ENCODE data around the gene RPS6KC1. TPM values are rescaled to one million over a fixed set of nuclear protein-coding genes. Genes with fewer than 3 reads are reported as not detected.
"Not testable (repeated sequence)": the region's sequence is repeated elsewhere in the genome, so short reads cannot be mapped to it uniquely, and the experiment has no call there.

The RPS6KC1 gene
- polyA plus RNA-seq, 4 donors, result 5.7 to 11.1 (median 5.8) TPM

DNA sequence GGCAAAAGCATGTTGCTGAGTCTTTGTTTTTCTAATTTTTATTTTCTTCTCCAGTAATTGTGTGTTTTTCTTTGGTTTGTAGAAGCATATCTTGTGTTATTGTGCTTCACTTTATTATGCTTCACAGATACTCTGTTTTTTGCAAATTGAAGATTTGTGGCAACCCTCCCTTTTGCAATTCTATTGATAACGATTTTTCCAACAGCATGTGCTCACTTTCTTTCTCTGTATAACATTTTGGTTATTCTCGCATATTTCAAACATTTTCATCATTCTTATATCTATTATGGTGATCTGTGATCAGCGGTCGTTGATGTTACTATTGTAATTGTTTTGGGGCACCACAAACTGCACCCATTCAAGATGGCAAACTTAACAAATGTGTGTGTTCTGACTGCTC lies 31.6 kb upstream of the RPS6KC1 start:
- 90 to 91% (median 90%) methylated on average over 4 of the region's 4 CpGs for WGBS, 3 donors
- Histone ChIP-seq H3K27me3 (ENCODE audit: control insufficient read depth in 3 of 3, insufficient read depth in 3 of 3, low read length in 3 of 3) (no peaks in the 10 kb centered on the region), H3K27ac (ENCODE audit: low read depth in 1 of 3, low read length in 2 of 3) (no peak overlapping the region), H3K9me3 (ENCODE audit: control insufficient read depth in 2 of 2, insufficient read depth in 1 of 2, low read depth in 1 of 2, low read length in 1 of 2) (no peaks in the 10 kb centered on the region), H3K4me3 (ENCODE audit: low read depth in 1 of 3, low read length in 3 of 3) (no peak overlapping the region), H3K4me1 (ENCODE audit: control insufficient read depth in 3 of 3, insufficient read depth in 2 of 3, low read depth in 1 of 3, low read length in 2 of 3) (peaks cover 0 to 3% (median 0%) of the 10 kb centered on the region in 3 donors), H3K36me3 (ENCODE audit: control insufficient read depth in 3 of 3, insufficient read depth in 2 of 3, low read depth in 1 of 3, low read length in 3 of 3) (no peaks in the 10 kb centered on the region)
- DNase-seq (no peak), FAIRE-seq (no peak)

- FAIRE-seq (no peak), DNase-seq (no peak)
- 97 to 100% (median 100%) methylated on average over 3 of the region's 3 CpGs for WGBS, 3 donors
- Histone ChIP-seq H3K27ac (ENCODE audit: low read depth in 1 of 3, low read length in 2 of 3) (no peak overlapping the region), H3K36me3 (ENCODE audit: control insufficient read depth in 3 of 3, insufficient read depth in 2 of 3, low read depth in 1 of 3, low read length in 3 of 3) (no peaks in the 10 kb centered on the region), H3K4me3 (ENCODE audit: low read depth in 1 of 3, low read length in 3 of 3) (no peak overlapping the region), H3K4me1 (ENCODE audit: control insufficient read depth in 3 of 3, insufficient read depth in 2 of 3, low read depth in 1 of 3, low read length in 2 of 3) (no peaks in the 10 kb centered on the region), H3K27me3 (ENCODE audit: control insufficient read depth in 3 of 3, insufficient read depth in 3 of 3, low read length in 3 of 3) (no peaks in the 10 kb centered on the region), H3K9me3 (ENCODE audit: control insufficient read depth in 2 of 2, insufficient read depth in 1 of 2, low read depth in 1 of 2, low read length in 1 of 2) (no peaks in the 10 kb centered on the region)
Observed at GRCh38 chr1:213020016-213020415, 31.0 kb upstream of the RPS6KC1 start.

GRCh38 chr1:213027024-213027423 lies 24.0 kb upstream of the RPS6KC1 start:
- not testable (repeated sequence) for H3K4me1 ChIP-seq (ENCODE audit: control insufficient read depth in 3 of 3, insufficient read depth in 2 of 3, low read depth in 1 of 3, low read length in 2 of 3); H3K27me3 ChIP-seq (ENCODE audit: control insufficient read depth in 3 of 3, insufficient read depth in 3 of 3, low read length in 3 of 3); DNase-seq; FAIRE-seq; H3K9me3 ChIP-seq (ENCODE audit: control insufficient read depth in 2 of 2, insufficient read depth in 1 of 2, low read depth in 1 of 2, low read length in 1 of 2); H3K4me3 ChIP-seq (ENCODE audit: low read depth in 1 of 3, low read length in 3 of 3); H3K27ac ChIP-seq (ENCODE audit: low read depth in 1 of 3, low read length in 2 of 3); H3K36me3 ChIP-seq (ENCODE audit: control insufficient read depth in 3 of 3, insufficient read depth in 2 of 3, low read depth in 1 of 3, low read length in 3 of 3)
- WGBS, 3 donors, result 82 to 88% (median 84%) methylated on average over 3 of the region's 3 CpGs

DNA sequence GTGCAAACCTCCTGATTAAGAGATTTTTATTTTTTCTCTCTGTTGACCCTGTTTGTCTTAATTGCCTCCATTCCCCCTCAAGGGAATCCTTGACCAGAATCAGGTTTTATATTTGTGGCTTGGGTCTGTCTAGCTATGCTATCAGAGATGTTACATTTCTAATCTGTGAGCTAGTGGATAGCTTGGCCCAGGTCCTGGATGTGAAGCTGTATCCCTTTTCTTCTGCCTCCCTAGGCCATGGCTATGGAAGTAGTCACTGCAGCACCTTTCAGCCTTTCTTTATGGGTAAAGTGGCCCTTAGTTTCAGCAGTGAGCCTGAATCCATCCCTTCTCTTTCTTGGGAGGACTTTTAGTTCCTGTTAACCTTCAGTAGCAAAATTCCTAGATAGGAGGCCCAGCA lies 18.4 kb upstream of the RPS6KC1 start:
- no peaks in the 10 kb centered on the region for H3K9me3 ChIP-seq (ENCODE audit: control insufficient read depth in 2 of 2, insufficient read depth in 1 of 2, low read depth in 1 of 2, low read length in 1 of 2)
- peaks cover 0 to 8% (median 2%) of the 10 kb centered on the region in 3 donors for H3K27me3 ChIP-seq (ENCODE audit: control insufficient read depth in 3 of 3, insufficient read depth in 3 of 3, low read length in 3 of 3)
- no peak overlapping the region for H3K27ac ChIP-seq (ENCODE audit: low read depth in 1 of 3, low read length in 2 of 3)
- no peaks in the 10 kb centered on the region for H3K36me3 ChIP-seq (ENCODE audit: control insufficient read depth in 3 of 3, insufficient read depth in 2 of 3, low read depth in 1 of 3, low read length in 3 of 3)
- no peak for DNase-seq
- no peaks in the 10 kb centered on the region for H3K4me1 ChIP-seq (ENCODE audit: control insufficient read depth in 3 of 3, insufficient read depth in 2 of 3, low read depth in 1 of 3, low read length in 2 of 3)
- H3K4me3 ChIP-seq (ENCODE audit: low read depth in 1 of 3, low read length in 3 of 3), result no peak overlapping the region
- no peak for FAIRE-seq

- no peaks in the 10 kb centered on the region for H3K4me1 ChIP-seq (ENCODE audit: control insufficient read depth in 3 of 3, insufficient read depth in 2 of 3, low read depth in 1 of 3, low read length in 2 of 3)
- peaks cover 0 to 8% (median 2%) of the 10 kb centered on the region in 3 donors for H3K27me3 ChIP-seq (ENCODE audit: control insufficient read depth in 3 of 3, insufficient read depth in 3 of 3, low read length in 3 of 3)
- no peaks in the 10 kb centered on the region for H3K9me3 ChIP-seq (ENCODE audit: control insufficient read depth in 2 of 2, insufficient read depth in 1 of 2, low read depth in 1 of 2, low read length in 1 of 2)
- H3K36me3 ChIP-seq (ENCODE audit: control insufficient read depth in 3 of 3, insufficient read depth in 2 of 3, low read depth in 1 of 3, low read length in 3 of 3), result no peaks in the 10 kb centered on the region
- no peak overlapping the region for H3K4me3 ChIP-seq (ENCODE audit: low read depth in 1 of 3, low read length in 3 of 3)
- DNase-seq, result no peak
- no peak for FAIRE-seq
- no peak overlapping the region for H3K27ac ChIP-seq (ENCODE audit: low read depth in 1 of 3, low read length in 2 of 3)
- 95 to 100% (median 98%) methylated on average over 1 of the region's 1 CpG for WGBS, 3 donors
Observed at GRCh38 chr1:213034713-213035112, 16.3 kb upstream of the RPS6KC1 start.

- no peaks in the 10 kb centered on the region for H3K4me1 ChIP-seq (ENCODE audit: control insufficient read depth in 3 of 3, insufficient read depth in 2 of 3, low read depth in 1 of 3, low read length in 2 of 3)
- H3K9me3 ChIP-seq (ENCODE audit: control insufficient read depth in 2 of 2, insufficient read depth in 1 of 2, low read depth in 1 of 2, low read length in 1 of 2), result no peaks in the 10 kb centered on the region
- no peaks in the 10 kb centered on the region for H3K36me3 ChIP-seq (ENCODE audit: control insufficient read depth in 3 of 3, insufficient read depth in 2 of 3, low read depth in 1 of 3, low read length in 3 of 3)
- DNase-seq (no peak), FAIRE-seq (no peak)
- no peak overlapping the region for H3K4me3 ChIP-seq (ENCODE audit: low read depth in 1 of 3, low read length in 3 of 3)
- no peak overlapping the region for H3K27ac ChIP-seq (ENCODE audit: low read depth in 1 of 3, low read length in 2 of 3)
- WGBS, 3 donors, result 76 to 84% (median 81%) methylated on average over 2 of the region's 2 CpGs
- H3K27me3 ChIP-seq (ENCODE audit: control insufficient read depth in 3 of 3, insufficient read depth in 3 of 3, low read length in 3 of 3), result peaks cover 0 to 8% (median 2%) of the 10 kb centered on the region in 3 donors
Observed at GRCh38 chr1:213035573-213035972, 15.5 kb upstream of the RPS6KC1 start.

GRCh38 chr1:213041443-213041842 lies 9.6 kb upstream of the RPS6KC1 start:
- Histone ChIP-seq H3K9me3 (ENCODE audit: control insufficient read depth in 2 of 2, insufficient read depth in 1 of 2, low read depth in 1 of 2, low read length in 1 of 2) (no peaks in the 10 kb centered on the region), H3K27ac (ENCODE audit: low read depth in 1 of 3, low read length in 2 of 3) (no peak overlapping the region), H3K4me1 (ENCODE audit: control insufficient read depth in 3 of 3, insufficient read depth in 2 of 3, low read depth in 1 of 3, low read length in 2 of 3) (peaks cover 0 to 5% (median 0%) of the 10 kb centered on the region in 3 donors), H3K36me3 (ENCODE audit: control insufficient read depth in 3 of 3, insufficient read depth in 2 of 3, low read depth in 1 of 3, low read length in 3 of 3) (no peaks in the 10 kb centered on the region), H3K27me3 (ENCODE audit: control insufficient read depth in 3 of 3, insufficient read depth in 3 of 3, low read length in 3 of 3) (peaks cover 0 to 1% (median 0%) of the 10 kb centered on the region in 3 donors), H3K4me3 (ENCODE audit: low read depth in 1 of 3, low read length in 3 of 3) (no peak overlapping the region)
- 64 to 78% (median 72%) methylated on average over 1 of the region's 1 CpG for WGBS, 3 donors
- DNase-seq (no peak), FAIRE-seq (no peak)

DNA sequence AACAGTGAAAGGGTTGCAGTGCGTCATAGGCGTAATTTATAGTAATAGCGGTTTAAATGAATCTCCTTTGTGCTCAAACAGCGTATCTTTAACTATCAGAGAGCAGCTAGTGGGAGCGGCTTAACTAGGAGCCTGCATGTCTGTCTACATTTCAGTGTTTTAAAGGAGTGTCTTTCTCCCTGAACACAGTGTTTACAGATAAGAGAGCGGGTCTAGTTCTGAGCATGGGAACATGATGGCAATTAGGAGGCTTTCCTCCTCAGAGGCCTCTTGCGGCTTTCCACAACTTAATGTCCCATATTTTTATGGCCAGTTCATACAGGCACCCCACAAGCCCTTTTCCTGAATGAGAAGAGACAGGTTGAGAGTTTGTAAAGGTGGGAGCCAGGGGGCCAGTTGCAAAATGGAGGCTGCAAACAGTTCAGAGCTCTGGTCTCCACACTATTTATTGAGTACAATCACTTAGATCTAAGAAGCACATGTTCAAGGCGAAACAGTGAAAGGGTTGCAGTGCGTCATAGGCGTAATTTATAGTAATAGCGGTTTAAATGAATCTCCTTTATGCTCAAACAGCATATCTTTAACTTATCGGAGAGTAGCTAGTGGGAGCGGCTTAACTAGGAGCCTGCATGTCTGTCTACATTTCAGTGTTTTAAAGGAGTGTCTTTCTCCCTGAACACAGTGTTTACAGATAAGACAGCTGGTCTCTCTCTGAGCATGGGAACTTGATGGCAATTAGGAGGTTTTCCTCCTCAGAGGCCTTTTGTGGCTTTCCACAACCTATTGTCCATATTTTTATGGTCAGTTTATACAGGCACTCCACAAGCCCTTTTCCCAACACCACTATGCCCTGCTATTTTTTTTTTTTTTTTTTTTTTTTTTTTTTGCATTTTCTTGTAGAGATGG lies 5.5 kb upstream of the RPS6KC1 start:
- not testable (repeated sequence) for H3K4me3 ChIP-seq (ENCODE audit: low read depth in 1 of 3, low read length in 3 of 3); H3K4me1 ChIP-seq (ENCODE audit: control insufficient read depth in 3 of 3, insufficient read depth in 2 of 3, low read depth in 1 of 3, low read length in 2 of 3); H3K27ac ChIP-seq (ENCODE audit: low read depth in 1 of 3, low read length in 2 of 3); H3K36me3 ChIP-seq (ENCODE audit: control insufficient read depth in 3 of 3, insufficient read depth in 2 of 3, low read depth in 1 of 3, low read length in 3 of 3); FAIRE-seq; H3K27me3 ChIP-seq (ENCODE audit: control insufficient read depth in 3 of 3, insufficient read depth in 3 of 3, low read length in 3 of 3); H3K9me3 ChIP-seq (ENCODE audit: control insufficient read depth in 2 of 2, insufficient read depth in 1 of 2, low read depth in 1 of 2, low read length in 1 of 2)
- 70 to 83% (median 72%) methylated on average over 13 of the region's 13 CpGs for WGBS, 3 donors
- DNase-seq, result peak in 1 of 2 donors; percentile 28
